HG03457 (cell line): Measurements from ENCODE around the gene USP2.

Experiments
- ATAC-seq: cut with Tn5 transposase; IDR thresholded peaks from one replicate; pipeline ENCODE4 v1.9.1; 2021; ENCODE audit warnings: moderate number of reproducible peaks; ENCODE audit not compliant: unreplicated experiment

Gene USP2

GRCh38 chr11:119381181-119381988, at the start of gene USP2:
Gene USP2, minus strand, starts transcription at chr11:119381690. Its CDS starts 8,210 bp downstream, at chr11:119373480.
- ATAC-seq: peak; percentile 94

GRCh38 chr11:119427279-119427678, 45.8 kb upstream of the USP2 start:
- no peak for ATAC-seq

- ATAC-seq: no peak
Measured at GRCh38 chr11:119426142-119426541, 44.7 kb upstream of the USP2 start.

- no peak for ATAC-seq
Measured at GRCh38 chr11:119424775-119425174, 43.3 kb upstream of the USP2 start.

GRCh38 chr11:119424276-119424675, 42.8 kb upstream of the USP2 start:
- no peak for ATAC-seq

GRCh38 chr11:119423509-119424254, 42.2 kb upstream of the USP2 start:
- no peak for ATAC-seq

- no peak for ATAC-seq
Measured at GRCh38 chr11:119422809-119423508, 41.5 kb upstream of the USP2 start, which contains the start of gene THY1. Gene THY1, minus strand, starts transcription at chr11:119423172. Its CDS starts 2,267 bp downstream, at chr11:119420905.

- no peak for ATAC-seq
Measured at GRCh38 chr11:119421941-119422808, 40.7 kb upstream of the USP2 start.

GRCh38 chr11:119421351-119421750, 39.9 kb upstream of the USP2 start:
- ATAC-seq: no peak

GRCh38 chr11:119420631-119421030, 39.1 kb upstream of the USP2 start:
- ATAC-seq: no peak

- ATAC-seq: no peak
Measured at GRCh38 chr11:119419834-119420492, 38.5 kb upstream of the USP2 start.

GRCh38 chr11:119419246-119419645, 37.8 kb upstream of the USP2 start:
- ATAC-seq: no peak

- ATAC-seq: no peak
Measured at GRCh38 chr11:119418759-119419158, 37.3 kb upstream of the USP2 start.

GRCh38 chr11:119417726-119418540, 36.4 kb upstream of the USP2 start:
- no peak for ATAC-seq

GRCh38 chr11:119416606-119417580, 35.4 kb upstream of the USP2 start:
- no peak for ATAC-seq

GRCh38 chr11:119415966-119416365, 34.5 kb upstream of the USP2 start:
- ATAC-seq: no peak

GRCh38 chr11:119415517-119415916, 34.0 kb upstream of the USP2 start:
- no peak for ATAC-seq

- ATAC-seq: no peak
Measured at GRCh38 chr11:119414734-119415133, 33.2 kb upstream of the USP2 start.
